SU-DHL-6 (cell line): ENCODE results near the gene SRRT.

ENCODE experiments used
- CTCF ChIP-seq: fragments of 200-600 bp; sonication (generic); IDR thresholded peaks from one replicate; pipeline ENCODE4 v1.5.1; 2017; ENCODE audit warnings: antibody characterized with exemption, mild to moderate bottlenecking, low read length, moderate library complexity; ENCODE audit not compliant: insufficient read depth, poor library complexity, severe bottlenecking
- EZH2phosphoT487 ChIP-seq: fragments of 200-600 bp; sonication (generic), shearing (Covaris generic); conservative IDR thresholded peaks from 2 replicates; pipeline ENCODE4 v1.6.1; 2018; ENCODE audit warnings: mild to moderate bottlenecking, antibody characterized with exemption, low read length, moderate library complexity, mixed read lengths

- TF ChIP-seq CTCF (no peak), EZH2phosphoT487 (no peak)
These were observed 54.9 kb downstream of the SRRT start for GRCh38 chr7:100929808-100930174.
